HG02973 (cell line): ENCODE data around the gene ADGRL1.
"Not testable (repeated sequence)": the region's sequence is repeated elsewhere in the genome, so short reads cannot be mapped to it uniquely, and the experiment has no call there.

Experiments
- ATAC-seq: cut with Tn5 transposase; IDR thresholded peaks from one replicate; pipeline ENCODE4 v1.9.1; 2021; ENCODE audit warnings: moderate library complexity; ENCODE audit not compliant: unreplicated experiment

ADGRL1 gene

GRCh38 chr19:14205452-14206287 lies at the start of gene ADGRL1:
TSS of gene ADGRL1 (minus strand) at chr19:14206169. CDS start at chr19:14183602, 22,567 bp downstream.
- ATAC-seq = not testable (repeated sequence)

- ATAC-seq = not testable (repeated sequence)
Measured at GRCh38 chr19:14255316-14255715, 49.3 kb upstream of the ADGRL1 start.

GRCh38 chr19:14253822-14254599 lies 48.0 kb upstream of the ADGRL1 start:
- ATAC-seq = not testable (repeated sequence)

GRCh38 chr19:14252136-14252535 lies 46.2 kb upstream of the ADGRL1 start:
- ATAC-seq = not testable (repeated sequence)

GRCh38 chr19:14250870-14251269 lies 44.9 kb upstream of the ADGRL1 start:
- ATAC-seq = no peak

GRCh38 chr19:14250315-14250714 lies 44.3 kb upstream of the ADGRL1 start:
- ATAC-seq = not testable (repeated sequence)

GRCh38 chr19:14249891-14250290 lies 43.9 kb upstream of the ADGRL1 start:
- not testable (repeated sequence) for ATAC-seq

- not testable (repeated sequence) for ATAC-seq
Measured at GRCh38 chr19:14249012-14249754, 43.2 kb upstream of the ADGRL1 start.

- no peak for ATAC-seq
Measured at GRCh38 chr19:14248578-14249011, 42.6 kb upstream of the ADGRL1 start.

GRCh38 chr19:14247548-14248471 lies 41.8 kb upstream of the ADGRL1 start:
- not testable (repeated sequence) for ATAC-seq

- ATAC-seq = not testable (repeated sequence)
Measured at GRCh38 chr19:14247205-14247547, 41.2 kb upstream of the ADGRL1 start.

GRCh38 chr19:14244393-14244792 lies 38.4 kb upstream of the ADGRL1 start:
- not testable (repeated sequence) for ATAC-seq

- ATAC-seq = not testable (repeated sequence)
Measured at GRCh38 chr19:14243718-14244117, 37.7 kb upstream of the ADGRL1 start.

GRCh38 chr19:14237014-14237941 lies 31.3 kb upstream of the ADGRL1 start:
- ATAC-seq = no peak

GRCh38 chr19:14232945-14233344 lies 27.0 kb upstream of the ADGRL1 start:
- ATAC-seq = not testable (repeated sequence)

- not testable (repeated sequence) for ATAC-seq
Measured at GRCh38 chr19:14228446-14229071, 22.6 kb upstream of the ADGRL1 start.

GRCh38 chr19:14226498-14226897 lies 20.5 kb upstream of the ADGRL1 start:
- not testable (repeated sequence) for ATAC-seq

- no peak for ATAC-seq
Measured at GRCh38 chr19:14222886-14223285, 16.9 kb upstream of the ADGRL1 start.
